Esophagus squamous epithelium (tissue), 4 donors: ENCODE data around the gene CLSTN1.

ENCODE experiments used
- CTCF ChIP-seq, 6 experiments: fragments of 450-650 bp in 4 of 6; fragments of 200-600 bp in 2 of 6; sonication (generic) in 2 of 6; IDR thresholded peaks; one replicate each; pipeline ENCODE4 v1.5.1; 2016 to 2019; ENCODE audit warnings: antibody characterized with exemption in 6 of 6, mild to moderate bottlenecking in 4 of 6, moderate library complexity in 4 of 6
- POLR2A ChIP-seq, 4 donors: fragments of 450-650 bp; IDR thresholded peaks; one replicate each; pipeline ENCODE4 v1.6.1; 2017; ENCODE audit warnings: antibody characterized with exemption in 4 of 4, mild to moderate bottlenecking in 4 of 4, moderate library complexity in 3 of 4

GRCh38 chr1:9723068-9723805, 100.5 kb downstream of the CLSTN1 start:
- no peak for TF ChIP-seq CTCF (IDR thresholded peaks at IDR 0.05)
- no peak for TF ChIP-seq POLR2A (IDR thresholded peaks at IDR 0.05)
